CD4-positive, alpha-beta T cell (primary cell): ENCODE results near the gene GAREM2. TPM values are rescaled to one million over a fixed set of nuclear protein-coding genes. Genes with fewer than 3 reads are reported as not detected.
A peak's percentile ranks its signal among the peaks of the same experiment; 100 is the strongest.

ENCODE experiments used
- ATAC-seq: fragments of 200-7000 bp; cut with Tn5 transposase; one replicate; pipeline ENCODE4 v1.10.0; 2022; ENCODE audit warnings: mild to moderate bottlenecking; ENCODE audit not compliant: poor library complexity
- CTCF ChIA-PET: fragments of 350-600 bp; sonication (Branson Sonifier 250); formaldehyde crosslinking; loops from one replicate; lab custom pipeline; 2021; ENCODE audit warnings: antibody characterized with exemption, inconsistent platforms; lab: Charles Lee
- POLR2A ChIA-PET: fragments of 350-600 bp; sonication (Branson Sonifier 250); formaldehyde crosslinking; loops from one replicate; lab custom pipeline; 2021; ENCODE audit warnings: antibody characterized with exemption, inconsistent platforms; lab: Charles Lee
- DNase-seq, 14 experiments: peaks; one replicate each; pipeline ENCODE4 v3.0.0-alpha.2; 2013 to 2020; ENCODE audit warnings: mixed read lengths in 2 of 14
- H3K27ac ChIP-seq, 2 donors: one replicate each; pipeline versions ENCODE4 v1.5.1 to v1.7.0; 2013; ENCODE audit warnings: low read length in 2 of 2, low read depth in 1 of 2, mild to moderate bottlenecking in 1 of 2
- H3K27me3 ChIP-seq, 2 experiments: 1 replicate in 1 of 2; 2 replicates in 1 of 2; pipeline versions ENCODE4 v1.6.1 to v1.7.0; 2013; ENCODE audit warnings: low read length in 2 of 2, control low read depth in 1 of 2, mild to moderate bottlenecking in 1 of 2, moderate library complexity in 1 of 2; ENCODE audit not compliant: insufficient read depth in 2 of 2, control insufficient read depth in 1 of 2
- H3K36me3 ChIP-seq: one replicate; pipeline ENCODE4 v1.6.1; 2013; ENCODE audit warnings: low read length, control low read depth; ENCODE audit not compliant: insufficient read depth
- H3K4me1 ChIP-seq: one replicate; pipeline ENCODE4 v1.6.1; 2013; ENCODE audit warnings: low read length, control low read depth; ENCODE audit not compliant: insufficient read depth
- H3K4me3 ChIP-seq: one replicate; pipeline ENCODE4 v1.5.1; 2013; ENCODE audit warnings: mild to moderate bottlenecking, low read length, moderate library complexity
- H3K9me3 ChIP-seq, 2 experiments: 1 replicate in 1 of 2; 2 replicates in 1 of 2; pipeline versions ENCODE4 v1.6.1 to v1.7.0; 2013; ENCODE audit warnings: low read length in 2 of 2, mild to moderate bottlenecking in 2 of 2, control low read depth in 1 of 2, moderate library complexity in 1 of 2; ENCODE audit not compliant: control insufficient read depth in 1 of 2, insufficient read depth in 1 of 2
- H3K27ac Mint-ChIP-seq: one replicate; pipeline ENCODE4 v1.8.0; 2020; ENCODE audit warnings: mixed read lengths
- H3K27me3 Mint-ChIP-seq: one replicate; pipeline ENCODE4 v1.8.0; 2021; ENCODE audit warnings: mixed read lengths
- H3K36me3 Mint-ChIP-seq: one replicate; pipeline ENCODE4 v1.8.0; 2021; ENCODE audit warnings: low read depth, mixed read lengths
- H3K4me1 Mint-ChIP-seq: one replicate; pipeline ENCODE4 v1.8.0; 2021; ENCODE audit warnings: low read depth, mixed read lengths
- H3K4me3 Mint-ChIP-seq: one replicate; pipeline ENCODE4 v1.8.0; 2020; ENCODE audit warnings: mild to moderate bottlenecking, mixed read lengths
- H3K9me3 Mint-ChIP-seq: one replicate; pipeline ENCODE4 v1.8.0; 2020; ENCODE audit warnings: mixed read lengths
- CTCF ChIP-seq: fragments of 200-600 bp; IDR thresholded peaks from one replicate; pipeline ENCODE4 v1.8.0; 2022; ENCODE audit warnings: antibody characterized with exemption, mild to moderate bottlenecking
- intact Hi-C, 2 experiments: fragments of 100-400 bp; cut with DNase I in 1 of 2; cut with micrococcal nuclease in 1 of 2; formaldehyde crosslinking; loops; one replicate each; pipeline versions ENCODE4 v1.15.1 to v1.9.0; 2023 to 2025; cut with DNase I, micrococcal nuclease
- total RNA-seq, 174 experiments: library from RNA in 2 of 174; stranded (reverse) in 2 of 174; gene quantifications; one replicate each; pipeline ENCODE4 v1.2.3 and lab custom pipeline; 2021 to 2026

The GAREM2 gene
- total RNA-seq, 2 experiments from 2014 or later: 4.3 to 7.3 TPM

- Histone ChIP-seq H3K27ac (no peak overlapping the region), H3K9me3 (no peaks in the 10 kb centered on the region), H3K27me3 (no peaks in the 10 kb centered on the region), H3K4me1 (no peaks in the 10 kb centered on the region), H3K36me3 (peaks cover 90% of the 10 kb centered on the region), H3K4me3 (no peak overlapping the region)
- H3K36me3 Mint-ChIP-seq: peaks cover 97% of the 10 kb centered on the region
- POLR2A ChIA-PET: no interaction called here
- H3K27ac Mint-ChIP-seq: no peak overlapping the region
- no peak for TF ChIP-seq CTCF
- no peaks in the 10 kb centered on the region for H3K27me3 Mint-ChIP-seq
- DNase-seq (no peak), ATAC-seq (no peak)
- no peaks in the 10 kb centered on the region for H3K4me1 Mint-ChIP-seq
- intact Hi-C loops: loop anchor here in 1 of 2 experiments (10.0 kb wide), 1 partner anchor 344 kb away; no protein-coding TSS in a partner anchor
- CTCF ChIA-PET: interaction anchor here (0.8 kb wide), 1 partner anchor 73 kb away, joined by 3 read pairs; no protein-coding TSS in a partner anchor
- no peaks in the 10 kb centered on the region for H3K9me3 Mint-ChIP-seq
- H3K4me3 Mint-ChIP-seq: no peak overlapping the region
Observed at GRCh38 chr2:26230806-26231205, 57.9 kb downstream of the GAREM2 start.

GRCh38 chr2:26235089-26235488 lies 62.2 kb downstream of the GAREM2 start:
- no peaks in the 10 kb centered on the region for H3K4me1 ChIP-seq
- intact Hi-C loops: loop anchor here (5.0 to 10.0 kb wide), 2 partner anchors 340 to 342 kb away; no protein-coding TSS in a partner anchor
- no peaks in the 10 kb centered on the region for H3K27me3 ChIP-seq
- ATAC-seq: no peak
- H3K4me3 ChIP-seq: no peak overlapping the region
- H3K4me1 Mint-ChIP-seq: peaks cover 7% of the 10 kb centered on the region
- H3K4me3 Mint-ChIP-seq: no peak overlapping the region
- CTCF ChIA-PET: interaction anchor here (1.4 kb wide), 1 partner anchor 9 kb away, joined by 4 read pairs; the partner anchor contains the start of gene HADHA
- no peaks in the 10 kb centered on the region for H3K27me3 Mint-ChIP-seq
- H3K36me3 ChIP-seq: peaks cover 81% of the 10 kb centered on the region
- no peaks in the 10 kb centered on the region for H3K9me3 Mint-ChIP-seq
- peaks cover 90% of the 10 kb centered on the region for H3K36me3 Mint-ChIP-seq
- peak in 2 of 14 experiments; percentile 25 to 32 for DNase-seq
- peak; percentile 37 for TF ChIP-seq CTCF
- POLR2A ChIA-PET: interaction anchor here (0.6 to 1.0 kb wide), 2 partner anchors 8 to 87 kb away, joined by 3 read pairs; no protein-coding TSS in a partner anchor
- no peaks in the 10 kb centered on the region for H3K9me3 ChIP-seq
- no peak overlapping the region for H3K27ac Mint-ChIP-seq
- no peak overlapping the region for H3K27ac ChIP-seq

- ChIA-PET CTCF (interaction anchor here (1.0 to 1.8 kb wide), 2 partner anchors 29 to 53 kb away, joined by 3 to 5 read pairs; no protein-coding TSS in a partner anchor), POLR2A (no interaction called here)
- no peak overlapping the region for H3K4me3 Mint-ChIP-seq
- intact Hi-C loops: loop anchor here (2.0 to 10.0 kb wide), 3 partner anchors 93 to 339 kb away; no protein-coding TSS in a partner anchor
- H3K4me1 Mint-ChIP-seq: peaks cover 34% of the 10 kb centered on the region
- ATAC-seq: no peak
- DNase-seq: no peak
- H3K27me3 Mint-ChIP-seq: no peaks in the 10 kb centered on the region
- H3K4me3 ChIP-seq: no peak overlapping the region
- H3K4me1 ChIP-seq: peaks cover 6% of the 10 kb centered on the region
- H3K36me3 ChIP-seq: peaks cover 55% of the 10 kb centered on the region
- H3K27ac ChIP-seq: no peak overlapping the region
- no peaks in the 10 kb centered on the region for H3K9me3 ChIP-seq
- H3K9me3 Mint-ChIP-seq: no peaks in the 10 kb centered on the region
- no peak for TF ChIP-seq CTCF
- H3K27me3 ChIP-seq: no peaks in the 10 kb centered on the region
- no peak overlapping the region for H3K27ac Mint-ChIP-seq
- peaks cover 72% of the 10 kb centered on the region for H3K36me3 Mint-ChIP-seq
Observed at GRCh38 chr2:26237868-26238267, 65.0 kb downstream of the GAREM2 start.
